Measurements from ENCODE around the gene TSPEAR.
"Not testable (repeated sequence)": the region's sequence is repeated elsewhere in the genome, so short reads cannot be mapped to it uniquely, and the experiment has no call there.

TSPEAR gene

GRCh38 chr21:44555200-44555875, 156.0 kb downstream of the TSPEAR start:
- no peak overlapping the region for H3K27ac Mint-ChIP-seq
- peaks cover 4% of the 10 kb centered on the region for H3K4me1 Mint-ChIP-seq
- no peak overlapping the region for H3K4me3 Mint-ChIP-seq
- peaks cover 9% of the 10 kb centered on the region for H3K36me3 Mint-ChIP-seq
- H3K27me3 Mint-ChIP-seq = no peaks in the 10 kb centered on the region
- peaks cover 13% of the 10 kb centered on the region for H3K9me3 Mint-ChIP-seq

GRCh38 chr21:44552681-44553080, 158.7 kb downstream of the TSPEAR start:
- peaks cover 10% of the 10 kb centered on the region for H3K9me3 Mint-ChIP-seq
- H3K4me1 Mint-ChIP-seq = peaks cover 25% of the 10 kb centered on the region
- no peak overlapping the region for H3K4me3 Mint-ChIP-seq
- H3K27me3 Mint-ChIP-seq = no peaks in the 10 kb centered on the region
- H3K36me3 Mint-ChIP-seq = peaks cover 7% of the 10 kb centered on the region
- H3K27ac Mint-ChIP-seq = no peak overlapping the region

GRCh38 chr21:44552136-44552535, 159.2 kb downstream of the TSPEAR start:
- no peak overlapping the region for H3K4me3 Mint-ChIP-seq
- H3K27ac Mint-ChIP-seq = no peak overlapping the region
- peaks cover 30% of the 10 kb centered on the region for H3K4me1 Mint-ChIP-seq
- H3K9me3 Mint-ChIP-seq = peaks cover 16% of the 10 kb centered on the region
- H3K36me3 Mint-ChIP-seq = peaks cover 13% of the 10 kb centered on the region
- no peaks in the 10 kb centered on the region for H3K27me3 Mint-ChIP-seq

GRCh38 chr21:44551340-44551961, 159.9 kb downstream of the TSPEAR start, which contains the start of gene KRTAP10-2:
Gene KRTAP10-2 (minus strand): TSS chr21:44551505. CDS start chr21:44551458, 47 bp downstream.
- Mint-ChIP-seq H3K9me3 (peaks cover 22% of the 10 kb centered on the region), H3K4me3 (no peak within 1 kb of the TSS), H3K36me3 (peaks cover 19% of the 10 kb centered on the region), H3K27ac (peak within 1 kb of the TSS; percentile 65), H3K27me3 (no peaks in the 10 kb centered on the region), H3K4me1 (peaks cover 36% of the 10 kb centered on the region)

- no peaks in the 10 kb centered on the region for H3K27me3 Mint-ChIP-seq
- H3K4me3 Mint-ChIP-seq = no peak overlapping the region
- peaks cover 23% of the 10 kb centered on the region for H3K9me3 Mint-ChIP-seq
- peaks cover 36% of the 10 kb centered on the region for H3K4me1 Mint-ChIP-seq
- H3K36me3 Mint-ChIP-seq = peaks cover 19% of the 10 kb centered on the region
- H3K27ac Mint-ChIP-seq = no peak overlapping the region
These were observed 160.6 kb downstream of the TSPEAR start for GRCh38 chr21:44550807-44551206.

GRCh38 chr21:44550285-44550684, 161.1 kb downstream of the TSPEAR start:
- not testable (repeated sequence) for H3K4me3 Mint-ChIP-seq, H3K27ac Mint-ChIP-seq, H3K27me3 Mint-ChIP-seq
- peaks cover 36% of the 10 kb centered on the region for H3K4me1 Mint-ChIP-seq
- peaks cover 21% of the 10 kb centered on the region for H3K36me3 Mint-ChIP-seq
- peaks cover 28% of the 10 kb centered on the region for H3K9me3 Mint-ChIP-seq

GRCh38 chr21:44549525-44550211, 161.7 kb downstream of the TSPEAR start:
- Mint-ChIP-seq H3K4me3 (no peak overlapping the region), H3K36me3 (peaks cover 21% of the 10 kb centered on the region), H3K4me1 (peaks cover 36% of the 10 kb centered on the region), H3K9me3 (peaks cover 28% of the 10 kb centered on the region), H3K27ac (peak overlapping the region; percentile 53), H3K27me3 (no peaks in the 10 kb centered on the region)

GRCh38 chr21:44548922-44549321, 162.4 kb downstream of the TSPEAR start:
- peaks cover 36% of the 10 kb centered on the region for H3K4me1 Mint-ChIP-seq
- H3K4me3 Mint-ChIP-seq = no peak overlapping the region
- peaks cover 21% of the 10 kb centered on the region for H3K36me3 Mint-ChIP-seq
- H3K27ac Mint-ChIP-seq = no peak overlapping the region
- H3K9me3 Mint-ChIP-seq = peaks cover 28% of the 10 kb centered on the region
- no peaks in the 10 kb centered on the region for H3K27me3 Mint-ChIP-seq

GRCh38 chr21:44548381-44548780, 163.0 kb downstream of the TSPEAR start:
- peaks cover 19% of the 10 kb centered on the region for H3K36me3 Mint-ChIP-seq
- peaks cover 36% of the 10 kb centered on the region for H3K4me1 Mint-ChIP-seq
- peak overlapping the region; percentile 84 for H3K4me3 Mint-ChIP-seq
- peaks cover 26% of the 10 kb centered on the region for H3K9me3 Mint-ChIP-seq
- H3K27me3 Mint-ChIP-seq = no peaks in the 10 kb centered on the region
- peak overlapping the region; percentile 71 for H3K27ac Mint-ChIP-seq

- no peaks in the 10 kb centered on the region for H3K27me3 Mint-ChIP-seq
- peaks cover 17% of the 10 kb centered on the region for H3K36me3 Mint-ChIP-seq
These were observed 163.6 kb downstream of the TSPEAR start for GRCh38 chr21:44547656-44548331.

GRCh38 chr21:44544566-44544965, 166.8 kb downstream of the TSPEAR start:
- no peak overlapping the region for H3K27ac Mint-ChIP-seq
- no peaks in the 10 kb centered on the region for H3K27me3 Mint-ChIP-seq
- H3K4me3 Mint-ChIP-seq = no peak overlapping the region
- H3K36me3 Mint-ChIP-seq = peaks cover 14% of the 10 kb centered on the region
- peaks cover 20% of the 10 kb centered on the region for H3K9me3 Mint-ChIP-seq
- H3K4me1 Mint-ChIP-seq = peaks cover 30% of the 10 kb centered on the region

More at GRCh38 chr21:44547656-44548331, 163.6 kb downstream of the TSPEAR start:
- H3K27ac Mint-ChIP-seq = peak overlapping the region; percentile 98
- peaks cover 20% of the 10 kb centered on the region for H3K9me3 Mint-ChIP-seq
- peaks cover 36% of the 10 kb centered on the region for H3K4me1 Mint-ChIP-seq
- peak overlapping the region; percentile 84 for H3K4me3 Mint-ChIP-seq

GRCh38 chr21:44542716-44543115, 168.7 kb downstream of the TSPEAR start:
- Mint-ChIP-seq H3K36me3 (peaks cover 14% of the 10 kb centered on the region), H3K4me1 (peaks cover 12% of the 10 kb centered on the region), H3K4me3 (no peak overlapping the region), H3K27ac (no peak overlapping the region), H3K9me3 (peaks cover 18% of the 10 kb centered on the region), H3K27me3 (no peaks in the 10 kb centered on the region)

- Mint-ChIP-seq H3K4me1 (no peaks in the 10 kb centered on the region), H3K4me3 (no peak overlapping the region), H3K9me3 (peaks cover 5% of the 10 kb centered on the region), H3K27me3 (no peaks in the 10 kb centered on the region), H3K36me3 (peaks cover 2% of the 10 kb centered on the region), H3K27ac (no peak overlapping the region)
These were observed 170.6 kb downstream of the TSPEAR start for GRCh38 chr21:44540741-44541288.

GRCh38 chr21:44539991-44540666, 171.2 kb downstream of the TSPEAR start, which contains the start of gene KRTAP10-1:
Gene KRTAP10-1 (minus strand): TSS chr21:44540195. CDS start chr21:44540150, 45 bp downstream.
- H3K27ac Mint-ChIP-seq = no peak within 1 kb of the TSS
- no peaks in the 10 kb centered on the region for H3K36me3 Mint-ChIP-seq
- H3K27me3 Mint-ChIP-seq = no peaks in the 10 kb centered on the region
- no peaks in the 10 kb centered on the region for H3K4me1 Mint-ChIP-seq
- H3K4me3 Mint-ChIP-seq = no peak within 1 kb of the TSS
- H3K9me3 Mint-ChIP-seq = no peaks in the 10 kb centered on the region

GRCh38 chr21:44539046-44539445, 172.3 kb downstream of the TSPEAR start:
- Mint-ChIP-seq H3K36me3 (no peaks in the 10 kb centered on the region), H3K27ac (no peak overlapping the region), H3K27me3 (no peaks in the 10 kb centered on the region), H3K4me3 (no peak overlapping the region), H3K4me1 (no peaks in the 10 kb centered on the region), H3K9me3 (no peaks in the 10 kb centered on the region)

Data from activated naive CD4-positive, alpha-beta T cell treated with anti-CD3 and anti-CD28 coated beads, Interleukin-2, amount 50 U/mL, for 24 hours (primary cell).